SW480 (cell line): Measurements from ENCODE around the gene SACS.
"Not testable (repeated sequence)": the region's sequence is repeated elsewhere in the genome, so short reads cannot be mapped to it uniquely, and the experiment has no call there.

Source experiments
- DNase-seq: peaks from one replicate; pipeline ENCODE4 v3.0.0-alpha.2; 2016; ENCODE audit warnings: low spot score

Gene SACS

GRCh38 chr13:23359882-23360281 lies 73.6 kb downstream of the SACS start:
- no peak for DNase-seq

- no peak for DNase-seq
These were observed 76.2 kb downstream of the SACS start for GRCh38 chr13:23357349-23357748.

- DNase-seq, result no peak
These were observed 77.1 kb downstream of the SACS start for GRCh38 chr13:23356368-23356767.

GRCh38 chr13:23354520-23354919 lies 79.0 kb downstream of the SACS start:
- no peak for DNase-seq

- no peak for DNase-seq
These were observed 81.3 kb downstream of the SACS start for GRCh38 chr13:23352161-23352560.

- no peak for DNase-seq
These were observed 83.5 kb downstream of the SACS start for GRCh38 chr13:23350009-23350408.

GRCh38 chr13:23349161-23349897 lies 84.2 kb downstream of the SACS start:
- no peak for DNase-seq

GRCh38 chr13:23348262-23349127 lies 85.0 kb downstream of the SACS start:
- DNase-seq, result no peak

- no peak for DNase-seq
These were observed 85.9 kb downstream of the SACS start for GRCh38 chr13:23347601-23348000.

GRCh38 chr13:23344931-23345595 lies 88.4 kb downstream of the SACS start:
- no peak for DNase-seq

GRCh38 chr13:23339225-23339624 lies 94.3 kb downstream of the SACS start:
- DNase-seq, result no peak

- no peak for DNase-seq
These were observed 103.1 kb downstream of the SACS start for GRCh38 chr13:23330356-23330755.

- no peak for DNase-seq
These were observed 108.3 kb downstream of the SACS start for GRCh38 chr13:23325191-23325590.

GRCh38 chr13:23323946-23324709 lies 109.4 kb downstream of the SACS start:
- no peak for DNase-seq

GRCh38 chr13:23322353-23323336 lies 110.9 kb downstream of the SACS start:
- no peak for DNase-seq

- DNase-seq, result peak; percentile 43
These were observed 111.8 kb downstream of the SACS start for GRCh38 chr13:23321535-23322241.

- no peak for DNase-seq
These were observed 112.5 kb downstream of the SACS start for GRCh38 chr13:23320926-23321534.

GRCh38 chr13:23319883-23320224 lies 113.6 kb downstream of the SACS start:
- DNase-seq, result no peak

- DNase-seq, result not testable (repeated sequence)
These were observed 118.7 kb downstream of the SACS start for GRCh38 chr13:23314837-23315236.

- no peak for DNase-seq
These were observed 140.9 kb downstream of the SACS start for GRCh38 chr13:23292586-23292985.
